Measurements from ENCODE around the gene SRBD1. TPM values are rescaled to one million over a fixed set of nuclear protein-coding genes. Genes with fewer than 3 reads are reported as not detected.

SRBD1 gene
- total and polyA plus RNA-seq, 8 donors = 4.4 to 45.7 (median 25.5) TPM

GRCh38 chr2:45617496-45617895 lies 6.4 kb upstream of the SRBD1 start:
- 47 to 62% (median 50%) methylated on average over 2 of the region's 2 CpGs for WGBS, 5 donors
- H3K36me3 ChIP-seq = no peaks in the 10 kb centered on the region
- no peak for TF ChIP-seq POLR2AphosphoS5 (IDR thresholded peaks at IDR 0.05)
- TF ChIP-seq EP300 (IDR thresholded peaks at IDR 0.05) = no peak
- TF ChIP-seq POLR2A (IDR thresholded peaks at IDR 0.05) = no peak
- no peak for TF ChIP-seq CTCF (IDR thresholded peaks at IDR 0.05)
- no peak overlapping the region for H3K4me3 ChIP-seq
- H3K9me3 ChIP-seq = no peaks in the 10 kb centered on the region
- no peaks in the 10 kb centered on the region for H3K27me3 ChIP-seq
- peaks cover 0 to 9% (median 3%) of the 10 kb centered on the region in 4 donors for H3K4me1 ChIP-seq
- no peak overlapping the region for H3K27ac ChIP-seq
- intact Hi-C loops (cut with DNase I; ENCODE audit: low total_unique reads) = no loop called here
- DNase-seq = no peak

GRCh38 chr2:45616658-45617411 lies 5.8 kb upstream of the SRBD1 start:
- Histone ChIP-seq H3K4me1 (peaks cover 0 to 12% (median 1%) of the 10 kb centered on the region in 4 donors), H3K9me3 (no peaks in the 10 kb centered on the region), H3K27ac (no peak overlapping the region), H3K36me3 (no peaks in the 10 kb centered on the region), H3K27me3 (no peaks in the 10 kb centered on the region), H3K4me3 (no peak overlapping the region)
- intact Hi-C loops (cut with DNase I; ENCODE audit: low total_unique reads) = no loop called here
- no peak for DNase-seq
- TF ChIP-seq POLR2A (IDR thresholded peaks at IDR 0.05) (no peak), EP300 (IDR thresholded peaks at IDR 0.05) (no peak), CTCF (IDR thresholded peaks at IDR 0.05) (no peak), POLR2AphosphoS5 (IDR thresholded peaks at IDR 0.05) (no peak)
- 36 to 47% (median 44%) methylated on average over 4 of the region's 4 CpGs for WGBS, 5 donors

- H3K36me3 ChIP-seq = no peaks in the 10 kb centered on the region
- no peak overlapping the region for H3K4me3 ChIP-seq
- H3K4me1 ChIP-seq = peaks cover 9 to 20% (median 11%) of the 10 kb centered on the region in 4 donors
- peak overlapping the region in 1 of 5 donors; percentile 1 for H3K27ac ChIP-seq
- 67 to 78% (median 76%) methylated on average over 3 of the region's 3 CpGs for WGBS, 5 donors
- no peaks in the 10 kb centered on the region for H3K9me3 ChIP-seq
- intact Hi-C loops (cut with DNase I; ENCODE audit: low total_unique reads) = no loop called here
- no peaks in the 10 kb centered on the region for H3K27me3 ChIP-seq
- DNase-seq = no peak
- TF ChIP-seq POLR2AphosphoS5 (IDR thresholded peaks at IDR 0.05) (no peak), POLR2A (IDR thresholded peaks at IDR 0.05) (no peak), CTCF (IDR thresholded peaks at IDR 0.05) (no peak), EP300 (IDR thresholded peaks at IDR 0.05) (no peak)
Measured at GRCh38 chr2:45614871-45615415, 3.9 kb upstream of the SRBD1 start.

- no peak for DNase-seq
- Histone ChIP-seq H3K9me3 (no peaks in the 10 kb centered on the region), H3K4me3 (no peak overlapping the region), H3K36me3 (no peaks in the 10 kb centered on the region), H3K4me1 (peaks cover 11 to 26% (median 17%) of the 10 kb centered on the region in 4 donors), H3K27ac (peak overlapping the region in 1 of 5 donors; percentile 1), H3K27me3 (no peaks in the 10 kb centered on the region)
- TF ChIP-seq POLR2A (IDR thresholded peaks at IDR 0.05) (no peak), CTCF (IDR thresholded peaks at IDR 0.05) (no peak), EP300 (IDR thresholded peaks at IDR 0.05) (no peak), POLR2AphosphoS5 (IDR thresholded peaks at IDR 0.05) (no peak)
- intact Hi-C loops (cut with DNase I; ENCODE audit: low total_unique reads) = no loop called here
- 57 to 70% (median 65%) methylated on average over 1 of the region's 1 CpG for WGBS, 5 donors
Measured at GRCh38 chr2:45614330-45614729, 3.3 kb upstream of the SRBD1 start.

Data from stomach (tissue), 9 donors.